Measurements from ENCODE around the gene KHDC1. TPM values are rescaled to one million over a fixed set of nuclear protein-coding genes. Genes with fewer than 3 reads are reported as not detected.

Gene KHDC1
- polyA plus RNA-seq, 1 donor from 2014 or later, result 1.5 TPM

- Histone ChIP-seq H3K9me2 (ENCODE audit: insufficient read depth, low read length) (no peaks in the 10 kb centered on the region), H3K9me3 (ENCODE audit: low read length) (peaks cover 6% of the 10 kb centered on the region), H3K4me3 (ENCODE audit: low read length) (peak overlapping the region; percentile 54), H3K79me2 (replicated peaks; ENCODE audit: insufficient read depth, low read length) (no peaks in the 10 kb centered on the region), H4K20me1 (ENCODE audit: insufficient read depth) (no peaks in the 10 kb centered on the region), H3F3A (ENCODE audit: insufficient read depth, low read length, poor library complexity, severe bottlenecking) (no peaks in the 10 kb centered on the region), H3K36me3 (ENCODE audit: insufficient read depth, low read length) (no peaks in the 10 kb centered on the region), H3K27ac (ENCODE audit: low read length) (no peak overlapping the region), H2AFZ (ENCODE audit: low read depth, low read length) (no peak overlapping the region), H3K4me2 (ENCODE audit: low read length) (no peak overlapping the region), H3K9ac (ENCODE audit: low read length) (no peak overlapping the region), H3K27me3 (ENCODE audit: insufficient read depth, low read depth, low read length) (peaks cover 4% of the 10 kb centered on the region)
- no peak for TF ChIP-seq REST (IDR thresholded peaks at IDR 0.05; ENCODE audit: borderline replicate concordance)
- TF ChIP-seq SMC3 (conservative IDR thresholded peaks at IDR 0.05; ENCODE audit: poor library complexity), result no peak
Observed at GRCh38 chr6:73309785-73310502, 46.9 kb upstream of the KHDC1 start.

GRCh38 chr6:73309535-73309784 is 46.5 kb upstream of the KHDC1 start:
- peak overlapping the region; percentile 54 for H3K4me3 ChIP-seq (ENCODE audit: low read length)
- peaks cover 6% of the 10 kb centered on the region for H3K9me3 ChIP-seq (ENCODE audit: low read length)
- no peaks in the 10 kb centered on the region for H3K79me2 ChIP-seq (replicated peaks; ENCODE audit: insufficient read depth, low read length)
- H3K36me3 ChIP-seq (ENCODE audit: insufficient read depth, low read length), result no peaks in the 10 kb centered on the region
- no peak overlapping the region for H3K9ac ChIP-seq (ENCODE audit: low read length)
- no peaks in the 10 kb centered on the region for H3F3A ChIP-seq (ENCODE audit: insufficient read depth, low read length, poor library complexity, severe bottlenecking)
- H3K27ac ChIP-seq (ENCODE audit: low read length), result no peak overlapping the region
- H3K27me3 ChIP-seq (ENCODE audit: insufficient read depth, low read depth, low read length), result peaks cover 4% of the 10 kb centered on the region
- no peaks in the 10 kb centered on the region for H4K20me1 ChIP-seq (ENCODE audit: insufficient read depth)
- TF ChIP-seq CTCF (IDR thresholded peaks at IDR 0.05; ENCODE audit: poor library complexity, severe bottlenecking) (no peak), POLR2AphosphoS5 (IDR thresholded peaks at IDR 0.05) (no peak), EP300 (conservative IDR thresholded peaks at IDR 0.05; ENCODE audit: poor library complexity, severe bottlenecking) (no peak), RAD21 (conservative IDR thresholded peaks at IDR 0.05) (no peak), SMC3 (conservative IDR thresholded peaks at IDR 0.05; ENCODE audit: poor library complexity) (no peak), TAF1 (IDR thresholded peaks at IDR 0.05; ENCODE audit: low read depth) (no peak), REST (IDR thresholded peaks at IDR 0.05; ENCODE audit: borderline replicate concordance) (no peak), MXI1 (conservative IDR thresholded peaks at IDR 0.05; ENCODE audit: poor library complexity, severe bottlenecking) (no peak), EZH2 (IDR thresholded peaks at IDR 0.05; ENCODE audit: borderline replicate concordance, insufficient read depth, low read length, poor library complexity, severe bottlenecking) (no peak)
- H2AFZ ChIP-seq (ENCODE audit: low read depth, low read length), result no peak overlapping the region
- no peaks in the 10 kb centered on the region for H3K9me2 ChIP-seq (ENCODE audit: insufficient read depth, low read length)
- H3K4me2 ChIP-seq (ENCODE audit: low read length), result no peak overlapping the region

Measured in neural cell (in vitro differentiated cells).